HG03135 (cell line): ENCODE measurements around the gene ABTB2.
A peak's percentile ranks its signal among the peaks of the same experiment; 100 is the strongest.

Source experiments
- ATAC-seq: cut with Tn5 transposase; IDR thresholded peaks from one replicate; pipeline ENCODE4 v1.9.1; 2021; ENCODE audit warnings: mild to moderate bottlenecking, moderate library complexity; ENCODE audit not compliant: unreplicated experiment

ABTB2 gene

DNA sequence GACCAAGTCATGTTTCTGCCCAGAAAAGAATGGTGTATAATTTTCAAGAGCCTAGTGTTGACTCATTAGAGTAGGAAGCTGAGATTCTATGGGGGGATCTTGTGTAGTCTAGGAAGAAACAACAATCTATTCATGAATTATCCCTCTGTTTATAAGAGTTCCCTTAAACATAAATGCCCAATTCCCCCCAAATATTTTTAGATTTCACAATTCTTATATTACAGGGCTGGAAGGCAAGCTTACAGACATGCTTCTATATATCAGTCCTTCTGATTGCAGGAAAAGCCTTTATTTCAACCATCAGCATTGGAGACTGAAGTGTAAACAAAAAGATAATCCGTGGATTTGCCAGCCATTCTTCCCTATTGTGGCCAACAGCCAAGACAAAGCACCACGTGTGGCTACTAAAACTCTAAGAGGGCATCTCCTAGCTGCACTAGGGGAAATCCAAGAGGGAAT, 181.0 kb downstream of the ABTB2 start:
- no peak for ATAC-seq

DNA sequence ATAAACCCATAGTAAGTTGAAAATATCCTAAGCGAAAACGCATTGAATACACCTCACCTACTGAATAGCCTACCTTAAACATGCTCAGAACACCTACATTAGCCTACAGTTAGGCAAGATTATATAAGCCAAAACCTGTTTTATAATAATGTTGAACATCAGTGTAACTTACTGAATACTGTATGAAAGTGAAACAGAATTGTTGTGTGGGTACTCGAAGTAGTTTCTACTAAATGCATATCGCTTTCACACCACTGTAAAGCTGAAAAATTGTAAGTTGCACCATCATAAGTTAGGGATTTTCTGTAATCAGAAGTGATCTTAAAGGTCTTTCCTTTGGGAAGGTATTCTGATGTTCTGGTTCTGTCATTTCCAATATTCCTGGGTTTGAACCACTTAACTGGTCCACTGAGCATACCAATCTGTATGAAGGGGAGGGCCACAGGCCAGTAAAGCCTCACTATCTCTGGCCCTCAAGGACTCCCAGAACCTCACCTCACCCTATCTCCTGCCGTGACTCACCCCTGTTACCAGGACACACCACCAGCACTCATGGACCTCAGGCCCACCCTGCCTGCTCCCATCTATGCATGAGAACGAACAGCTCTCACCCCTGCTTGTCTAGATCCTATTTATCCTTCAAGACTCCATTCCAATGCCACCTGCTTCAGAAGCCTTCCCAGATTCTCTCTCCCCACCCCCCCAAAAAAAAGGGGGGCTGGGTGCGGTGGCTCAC, 182.4 kb downstream of the ABTB2 start:
- ATAC-seq, result peak; percentile 47

DNA sequence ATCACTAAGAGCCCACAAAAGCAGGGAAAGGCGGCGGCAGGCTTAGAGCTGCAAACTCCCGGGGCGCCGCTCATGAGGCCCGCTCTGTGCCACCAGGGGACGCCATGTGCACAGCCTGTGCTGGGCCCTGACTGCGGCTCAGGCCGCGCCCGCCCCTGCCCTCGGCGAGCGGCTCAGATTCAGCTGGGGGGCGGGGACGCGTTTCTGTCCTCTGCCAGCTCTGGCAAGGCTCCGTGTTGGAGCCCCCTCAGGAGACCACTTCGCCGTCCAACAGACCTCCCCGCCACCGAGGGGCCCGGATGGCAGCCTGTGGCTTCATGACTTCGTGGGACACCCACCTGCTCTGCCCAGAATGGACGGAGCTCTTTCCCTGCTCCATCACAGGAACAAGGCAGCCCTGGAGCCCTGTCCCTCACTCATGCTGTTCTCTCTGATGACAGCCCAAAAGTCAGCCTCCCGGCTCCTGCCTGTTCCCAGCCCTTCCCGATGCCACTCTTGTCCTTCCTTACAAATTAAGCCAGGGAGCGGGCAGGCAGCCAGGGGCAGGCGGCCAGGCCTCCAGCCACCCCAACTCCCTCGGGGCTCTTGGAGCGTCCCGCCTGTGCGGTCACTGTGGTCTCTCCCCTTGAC, 183.3 kb downstream of the ABTB2 start:
- peak; percentile 79 for ATAC-seq

DNA sequence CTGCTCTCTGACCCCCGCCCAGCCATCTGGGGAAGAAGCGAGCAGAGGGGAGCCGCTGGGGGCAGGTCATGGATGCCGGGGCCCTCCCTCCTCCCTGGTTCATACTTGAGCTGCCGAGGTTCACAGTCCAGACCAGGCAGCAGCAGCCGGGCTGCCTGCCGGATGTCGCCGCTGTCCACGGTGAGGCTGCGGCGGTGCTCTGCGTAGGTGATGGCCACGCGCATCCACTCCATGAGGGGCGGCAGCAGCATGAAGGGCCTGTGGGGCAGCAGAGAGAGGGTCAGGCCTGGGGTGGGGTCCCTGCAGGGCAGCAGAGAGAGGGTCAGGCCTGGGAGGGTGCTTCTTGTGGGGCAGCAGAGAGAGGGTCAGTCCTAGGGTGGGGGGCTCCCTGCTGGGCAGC, 184.8 kb downstream of the ABTB2 start:
- no peak for ATAC-seq

DNA sequence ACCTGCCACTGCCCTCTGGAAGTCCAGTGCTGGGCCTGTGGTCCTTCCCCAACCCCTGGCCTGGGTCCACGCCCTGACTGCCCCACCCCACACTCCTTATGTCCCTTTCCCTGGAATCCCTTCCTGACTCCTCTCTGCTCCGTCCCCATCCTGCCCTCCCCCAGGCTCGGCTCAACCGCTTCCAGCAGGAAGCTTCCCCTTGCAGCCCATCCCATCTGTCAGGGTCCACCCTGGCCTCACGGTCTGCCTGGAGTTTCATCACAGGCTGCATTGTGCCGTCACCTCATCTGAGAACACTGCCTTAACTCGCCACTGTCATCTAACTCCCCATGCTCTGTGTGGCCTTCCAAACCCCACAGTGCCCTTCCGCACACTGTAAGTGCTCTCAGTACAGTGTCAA, 188.1 kb downstream of the ABTB2 start:
- no peak for ATAC-seq

DNA sequence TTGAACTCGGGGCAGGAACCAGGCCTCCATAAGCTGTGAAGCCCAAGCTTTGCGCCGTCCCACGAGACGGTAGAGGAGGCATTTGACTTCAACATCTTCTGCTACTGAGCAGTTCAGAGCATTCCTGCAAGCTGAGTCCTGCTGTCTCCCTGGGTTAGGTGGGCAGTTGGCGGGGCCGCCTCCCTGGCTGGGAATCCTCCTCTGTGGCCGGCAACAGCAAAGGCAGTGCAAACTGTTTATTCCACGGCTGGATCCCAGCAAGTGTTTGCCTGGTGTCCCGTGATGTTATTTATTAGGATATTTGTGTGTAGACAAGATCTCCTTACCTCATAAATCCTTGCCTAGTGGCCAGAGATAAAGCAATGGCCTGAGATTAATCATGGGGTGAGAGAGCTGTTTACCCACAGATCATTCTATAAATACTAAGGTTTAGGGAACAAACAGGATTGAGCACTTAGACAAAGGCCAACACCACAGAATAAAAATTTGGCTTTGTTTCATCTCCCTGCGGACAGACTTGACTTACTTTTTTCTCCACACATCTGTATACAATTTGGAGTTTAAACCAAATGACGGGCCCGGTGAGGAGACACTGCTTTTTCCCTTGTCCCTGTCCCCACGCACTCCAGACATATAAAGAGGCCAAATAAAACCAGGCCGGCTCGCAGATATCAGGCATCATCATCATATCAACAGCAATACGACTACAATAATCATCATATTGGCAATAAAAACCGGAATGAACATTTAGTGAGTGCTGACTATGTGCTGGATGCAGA, 189.0 kb downstream of the ABTB2 start:
- ATAC-seq, result no peak

DNA sequence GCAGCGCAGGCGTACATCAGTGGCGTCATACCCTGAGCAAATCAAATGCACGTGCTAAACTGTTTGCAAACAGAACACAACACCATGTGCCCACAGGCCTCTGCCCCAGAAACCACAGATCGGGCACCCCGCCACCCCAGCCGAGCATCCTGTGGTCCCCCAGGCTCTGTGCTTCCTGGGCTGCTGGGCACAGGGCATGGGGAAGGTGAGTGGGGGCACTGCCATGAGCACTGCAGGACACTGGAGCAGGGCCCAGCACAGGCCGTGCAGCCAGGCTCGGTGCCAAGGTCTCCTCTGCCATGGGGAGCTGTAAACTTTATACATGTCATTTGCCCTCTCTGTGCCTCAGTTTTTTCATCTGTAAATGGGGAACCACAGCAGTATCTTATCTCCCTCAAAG, 189.8 kb downstream of the ABTB2 start:
- no peak for ATAC-seq

DNA sequence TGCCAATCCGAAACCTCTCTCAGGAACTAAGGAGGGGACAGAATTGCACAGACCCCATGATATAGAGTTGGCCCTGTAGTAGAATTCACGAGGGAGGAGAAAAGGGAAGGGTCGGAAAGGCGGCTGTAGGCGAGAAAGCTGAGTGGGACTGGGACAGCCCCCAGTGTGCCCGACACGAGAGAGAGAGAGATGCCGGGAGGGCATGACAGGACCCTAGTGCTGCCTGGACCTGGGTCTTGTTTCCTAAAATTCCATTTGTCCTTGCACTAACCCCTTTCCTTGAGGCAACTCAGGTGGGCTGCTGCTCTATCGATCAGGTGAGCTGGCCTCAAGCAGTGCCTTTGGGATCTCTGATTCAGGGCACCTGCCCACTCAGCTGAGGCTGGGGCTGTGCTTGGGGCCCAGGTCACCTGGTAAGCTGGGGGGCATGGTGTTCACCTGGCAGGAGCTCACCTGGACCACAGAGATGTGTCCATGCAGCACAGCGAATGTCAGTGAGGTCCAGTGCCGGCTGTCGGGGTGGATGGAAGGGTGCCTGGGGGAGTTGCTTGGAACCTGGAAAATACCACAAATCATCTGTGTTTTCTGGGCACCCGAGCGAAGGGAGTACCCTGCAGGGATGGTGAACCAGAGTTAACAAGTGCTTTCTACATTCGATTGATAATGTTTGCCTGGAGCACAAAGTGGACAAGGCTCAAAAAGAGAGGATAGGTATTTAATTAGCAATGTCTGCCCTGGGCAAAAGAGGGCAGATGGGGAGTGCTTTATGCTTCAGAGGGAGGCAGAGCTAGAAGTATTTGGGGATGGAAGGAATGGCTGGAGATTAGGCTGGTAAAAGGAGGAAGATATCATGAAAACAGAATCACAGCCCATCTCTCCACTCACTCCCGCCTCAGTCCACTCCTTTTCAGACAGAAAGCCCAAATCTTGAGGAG, 190.7 kb downstream of the ABTB2 start:
- ATAC-seq, result no peak

DNA sequence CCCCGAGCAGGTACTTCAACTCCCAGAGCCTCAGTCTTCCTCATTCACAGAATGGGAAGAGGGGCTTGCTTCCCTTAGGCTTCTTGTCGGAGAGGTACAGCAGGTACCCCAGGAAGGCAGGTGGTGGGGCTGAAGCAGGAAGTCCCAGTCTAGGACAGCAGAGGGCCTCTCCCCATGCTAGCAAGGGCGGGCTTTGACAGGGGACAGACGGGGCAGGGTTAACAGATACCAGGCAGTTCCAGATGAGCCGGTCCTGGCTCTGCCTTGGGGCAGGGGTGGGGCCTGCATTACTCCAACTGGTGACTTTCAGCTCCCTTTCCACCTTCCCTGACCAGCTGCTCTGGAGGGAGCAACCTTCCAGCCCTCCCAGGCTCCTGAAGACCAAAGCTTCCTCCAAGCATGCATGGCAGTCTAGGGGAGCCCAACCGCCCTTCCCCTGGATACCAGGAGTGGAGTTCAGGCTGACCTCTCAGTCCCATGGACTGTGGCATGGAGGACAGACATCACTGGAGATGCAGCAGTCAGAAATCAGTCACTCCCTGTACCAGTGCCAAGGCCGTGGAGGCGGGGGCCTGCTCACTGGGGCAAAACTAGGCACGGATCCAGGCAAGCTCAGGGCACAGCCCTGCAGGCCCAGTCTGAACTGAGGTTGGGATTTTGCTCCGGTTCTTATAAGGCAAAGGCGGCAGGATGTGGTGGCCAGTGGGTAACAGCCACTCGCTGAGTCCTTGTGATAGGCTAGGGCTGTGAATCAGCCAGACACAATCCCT, 191.8 kb downstream of the ABTB2 start:
- no peak for ATAC-seq

DNA sequence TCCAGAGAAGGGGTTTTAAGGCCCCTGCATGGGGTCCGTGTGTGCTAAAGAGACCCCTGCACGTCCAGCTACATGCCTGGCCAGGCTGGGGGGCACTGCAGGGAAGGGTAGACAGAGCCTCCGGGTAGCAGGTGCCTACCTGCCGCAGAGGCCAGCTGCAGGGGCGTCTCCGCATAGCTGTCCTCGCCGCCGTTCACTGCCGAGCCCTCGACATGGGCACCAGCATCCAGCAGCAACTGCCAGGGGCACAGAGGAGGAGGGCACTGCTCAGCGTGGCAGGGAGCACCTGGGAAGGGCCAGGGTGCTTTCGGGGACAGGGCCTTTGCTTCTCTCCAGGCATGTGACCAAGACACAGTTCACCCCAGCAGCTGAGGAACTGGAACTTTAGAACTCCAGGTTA, 192.7 kb downstream of the ABTB2 start:
- no peak for ATAC-seq

DNA sequence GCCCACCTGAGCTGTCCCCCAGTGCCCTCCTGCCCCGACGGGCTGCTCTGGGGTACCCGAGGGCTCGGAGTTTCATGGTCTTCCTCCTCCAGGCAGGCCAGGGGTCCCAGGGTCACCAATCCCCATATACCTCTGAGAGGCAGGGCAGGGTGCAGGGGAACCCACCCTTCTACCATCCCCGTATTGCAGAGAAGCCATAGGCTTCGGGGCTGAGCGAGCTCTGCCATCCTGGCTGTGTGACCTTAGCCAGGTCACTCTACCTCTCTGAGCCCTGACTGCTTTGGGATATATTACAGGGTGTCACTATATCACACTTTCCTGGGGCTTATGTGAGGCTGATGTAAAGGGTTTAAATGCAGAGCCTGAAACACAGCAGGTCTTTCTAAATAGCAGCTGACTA, 195.0 kb downstream of the ABTB2 start:
- no peak for ATAC-seq

DNA sequence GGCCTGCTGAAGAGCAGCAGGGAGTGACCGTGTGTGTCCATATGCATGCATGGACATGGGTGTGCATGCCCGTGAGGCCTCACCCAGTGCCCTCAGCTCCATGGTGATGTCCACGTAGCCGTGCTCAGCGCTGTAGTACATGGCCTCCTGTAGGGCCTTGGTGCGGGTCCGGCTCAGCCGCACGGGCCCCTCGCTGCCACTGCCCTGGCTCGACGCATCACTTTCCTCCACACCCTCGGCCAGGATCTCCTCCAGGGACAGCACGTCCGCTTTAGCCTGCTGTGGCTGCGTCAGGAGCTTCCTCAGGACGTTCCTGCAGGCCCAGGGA, 195.4 kb downstream of the ABTB2 start:
- no peak for ATAC-seq

DNA sequence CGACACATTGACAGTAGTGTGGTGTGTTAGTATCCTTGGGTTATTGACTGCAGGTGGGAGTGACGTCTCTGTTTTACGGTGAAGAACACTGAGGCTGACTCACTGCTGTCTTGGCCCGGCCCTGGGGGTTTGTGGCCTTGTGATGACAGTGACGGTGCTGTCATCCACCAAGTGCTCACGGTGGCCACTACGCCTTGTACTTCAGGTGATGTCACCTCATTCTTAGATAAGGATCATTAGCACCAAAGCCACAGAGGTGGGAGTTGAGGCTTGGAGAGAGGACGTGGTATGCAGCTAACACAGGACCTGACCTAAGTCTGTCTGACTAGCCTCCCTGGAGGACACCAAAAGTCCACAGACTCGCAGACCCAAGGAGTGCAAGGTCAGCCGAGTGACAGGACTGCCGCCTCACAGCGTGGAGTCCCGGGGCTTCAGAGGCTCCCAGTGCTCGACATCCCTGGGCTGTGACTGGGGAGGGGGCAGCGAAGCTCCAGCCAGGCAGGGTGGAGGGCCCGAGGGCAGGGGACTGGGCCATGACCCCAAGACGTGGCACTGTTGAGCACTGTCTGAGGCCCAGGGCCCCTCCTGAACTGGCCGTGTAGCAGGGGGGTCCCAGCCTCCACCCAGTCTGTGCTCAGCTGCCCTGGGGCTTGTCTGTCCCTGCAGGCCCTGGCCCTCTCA, 195.9 kb downstream of the ABTB2 start:
- no peak for ATAC-seq

DNA sequence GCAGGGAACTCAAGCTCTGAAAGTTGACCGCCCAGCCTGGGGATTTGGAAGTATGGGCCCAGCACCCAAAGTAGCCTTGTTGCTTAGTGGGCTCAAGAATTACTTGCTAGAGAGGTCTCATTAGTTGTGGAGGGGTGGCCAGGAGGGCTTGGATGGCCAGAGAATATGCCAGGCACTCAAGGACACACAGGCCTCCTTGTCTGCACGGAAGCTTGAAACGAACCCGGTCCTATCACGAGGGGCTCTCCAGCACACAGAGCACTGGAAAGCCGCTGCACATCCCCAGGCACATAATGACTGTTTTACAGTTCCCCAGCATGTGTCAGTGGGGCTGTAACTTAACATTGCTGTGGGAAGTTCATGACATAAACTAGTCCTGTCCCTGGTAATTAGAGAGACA, 196.4 kb downstream of the ABTB2 start:
- no peak for ATAC-seq

DNA sequence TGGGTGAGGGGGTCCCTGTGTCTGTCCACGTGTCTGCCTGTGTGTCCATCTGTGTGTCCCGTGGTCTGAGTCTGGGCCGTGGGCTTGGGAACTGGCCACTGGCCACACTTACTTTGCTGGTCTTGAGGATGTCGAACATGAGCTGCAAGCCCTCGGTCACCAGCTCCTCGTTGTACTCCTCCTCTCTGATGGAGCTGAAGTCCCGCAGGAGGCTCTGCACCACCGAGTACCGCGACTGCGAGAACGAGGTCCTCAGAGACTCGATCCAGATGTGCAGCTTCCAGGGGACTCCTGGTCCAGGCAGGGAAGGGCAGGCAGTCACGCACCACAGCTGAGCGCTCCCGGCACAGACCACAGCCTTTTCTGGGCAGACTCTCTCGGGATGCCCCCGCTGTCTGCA, 197.0 kb downstream of the ABTB2 start:
- ATAC-seq, result no peak

DNA sequence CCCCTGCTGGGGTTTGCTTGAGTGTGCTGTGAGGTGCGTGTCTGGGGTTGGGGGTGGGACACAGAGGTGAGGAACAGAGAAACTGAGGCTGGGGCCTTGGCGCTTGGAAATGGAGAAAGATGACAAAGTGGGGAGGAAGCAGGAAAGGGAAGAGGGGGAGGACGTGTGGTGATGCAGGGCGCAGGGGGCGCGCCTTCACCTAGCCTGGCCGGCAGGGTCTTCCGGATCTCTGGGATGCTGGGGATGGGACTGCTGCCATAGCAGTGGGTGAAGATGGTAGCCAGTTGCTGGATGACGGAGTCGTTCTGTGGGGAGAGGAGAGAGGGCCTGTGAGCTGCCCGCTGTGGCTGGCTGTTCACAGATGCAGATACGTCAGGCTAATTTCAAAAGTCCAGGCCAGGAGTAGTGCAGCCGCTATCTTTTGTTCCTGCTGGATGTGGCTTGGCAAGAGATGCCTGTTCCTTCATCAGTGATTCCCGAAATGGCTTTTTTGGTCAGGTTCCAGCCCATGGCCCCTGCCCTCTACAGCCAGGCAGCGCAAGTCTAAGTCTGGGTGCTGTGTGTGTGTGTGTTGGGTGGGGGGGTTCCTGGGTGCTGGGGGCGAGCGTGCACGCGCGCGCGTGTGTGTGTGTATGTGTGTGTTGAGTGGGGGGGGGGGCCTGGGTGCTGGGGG, 197.6 kb downstream of the ABTB2 start:
- no peak for ATAC-seq

DNA sequence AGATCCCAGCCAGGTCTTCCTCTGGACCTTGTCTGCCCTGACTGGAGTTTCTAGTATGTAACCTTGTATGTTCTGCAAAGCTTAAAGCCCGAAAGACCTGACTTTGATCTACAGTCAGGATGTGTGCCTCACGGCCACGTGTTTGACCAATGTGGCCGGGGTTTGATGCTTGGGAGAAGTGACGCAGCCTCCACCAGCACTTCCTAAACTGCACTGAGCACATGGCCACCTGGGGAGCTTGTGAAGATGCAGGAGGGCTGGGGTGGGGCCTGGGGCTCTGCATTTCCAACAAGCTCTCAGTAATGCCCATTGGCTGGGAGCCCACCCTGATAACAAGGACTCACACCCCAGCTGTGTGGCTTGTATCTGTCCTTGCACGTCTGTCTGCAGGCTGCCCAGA, 199.1 kb downstream of the ABTB2 start:
- ATAC-seq, result no peak

DNA sequence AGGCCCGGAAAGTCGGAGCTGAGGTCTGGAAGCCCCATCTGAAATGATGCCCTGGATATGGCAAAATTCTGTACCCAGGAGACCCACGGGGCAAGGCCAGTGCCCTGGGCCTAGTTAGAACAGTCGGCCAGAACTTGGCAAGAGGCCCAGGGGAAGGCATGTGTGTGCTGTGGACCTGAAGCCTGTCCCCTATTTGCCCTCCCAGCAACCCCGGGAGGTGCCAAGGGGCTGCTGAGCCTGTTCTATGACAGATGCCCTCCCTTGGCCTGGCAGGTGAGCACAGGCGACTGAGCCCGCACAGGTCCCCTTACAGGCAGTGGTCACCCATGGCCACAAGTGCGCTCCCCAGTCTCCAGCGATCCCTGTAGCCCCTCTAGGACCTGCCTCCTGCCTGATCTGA, 200.6 kb downstream of the ABTB2 start:
- ATAC-seq, result no peak

DNA sequence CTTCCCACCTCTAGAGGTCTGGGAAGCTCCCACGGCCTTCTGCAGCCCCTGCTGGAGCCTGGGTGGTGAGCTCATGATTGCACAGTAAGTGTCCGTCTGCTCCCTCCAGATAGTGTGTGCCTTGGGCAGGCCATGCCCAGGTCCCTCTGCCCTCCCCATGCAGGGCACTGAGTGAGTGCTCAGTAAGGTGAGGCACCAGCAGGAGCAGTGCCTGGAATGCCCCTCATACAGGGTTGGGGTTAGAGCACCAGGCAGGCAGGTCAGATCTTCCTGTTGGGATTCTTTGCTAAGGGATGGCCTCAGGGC, 202.1 kb downstream of the ABTB2 start:
- no peak for ATAC-seq
